WERI-Rb-1 (cell line): ENCODE measurements around the gene CDH24.
A peak's percentile ranks its signal among the peaks of the same experiment; 100 is the strongest.

Experiments
- DNase-seq: peaks from one replicate; pipeline ENCODE4 v3.0.0-alpha.2; 2020
- H3K27ac ChIP-seq: fragments of 250-450 bp; sonication (Bioruptor Pico); 2 replicates; pipeline ENCODE4 v1.5.1; 2020; ENCODE audit warnings: mild to moderate bottlenecking, moderate library complexity
- H3K27me3 ChIP-seq: fragments of 250-450 bp; sonication (Bioruptor Pico); 2 replicates; pipeline ENCODE4 v1.5.1; 2021; ENCODE audit warnings: mild to moderate bottlenecking, low read depth, moderate library complexity; ENCODE audit not compliant: insufficient read depth, severe bottlenecking
- H3K36me3 ChIP-seq: fragments of 250-450 bp; sonication (Bioruptor Pico); 2 replicates; pipeline ENCODE4 v1.5.1; 2020; ENCODE audit warnings: mild to moderate bottlenecking, moderate library complexity
- H3K4me3 ChIP-seq: 2 replicates; pipeline ENCODE4 v1.5.1; 2011; ENCODE audit warnings: low read depth, mild to moderate bottlenecking, control low read depth, low read length
- H3K9me3 ChIP-seq: fragments of 250-450 bp; sonication (Bioruptor Pico); 2 replicates; pipeline ENCODE4 v1.5.1; 2021; ENCODE audit warnings: mild to moderate bottlenecking, moderate library complexity; ENCODE audit not compliant: severe bottlenecking
- CTCF ChIP-seq: IDR thresholded peaks from 2 replicates; pipeline ENCODE4 v1.5.1; 2011; ENCODE audit warnings: low read depth, mild to moderate bottlenecking, control low read depth, inconsistent platforms, low read length

Gene CDH24

GRCh38 chr14:23023022-23023794, 34.1 kb downstream of the CDH24 start:
- Histone ChIP-seq H3K9me3 (no peaks in the 10 kb centered on the region), H3K36me3 (peaks cover 13% of the 10 kb centered on the region), H3K27ac (peak overlapping the region; percentile 93), H3K4me3 (no peak overlapping the region), H3K27me3 (no peaks in the 10 kb centered on the region)
- DNase-seq = peak; percentile 81
- TF ChIP-seq CTCF = no peak

- DNase-seq = no peak
- Histone ChIP-seq H3K27ac (peak overlapping the region; percentile 66), H3K36me3 (peaks cover 12% of the 10 kb centered on the region), H3K4me3 (no peak overlapping the region), H3K27me3 (no peaks in the 10 kb centered on the region), H3K9me3 (no peaks in the 10 kb centered on the region)
- no peak for TF ChIP-seq CTCF
These were observed 35.4 kb downstream of the CDH24 start for GRCh38 chr14:23021889-23022442.

- no peak for DNase-seq
- H3K27me3 ChIP-seq = no peaks in the 10 kb centered on the region
- H3K27ac ChIP-seq = peak overlapping the region; percentile 66
- H3K36me3 ChIP-seq = peaks cover 9% of the 10 kb centered on the region
- TF ChIP-seq CTCF = no peak
- H3K9me3 ChIP-seq = no peaks in the 10 kb centered on the region
- no peak overlapping the region for H3K4me3 ChIP-seq
These were observed 35.9 kb downstream of the CDH24 start for GRCh38 chr14:23021434-23021833.

- Histone ChIP-seq H3K9me3 (no peaks in the 10 kb centered on the region), H3K27ac (peak overlapping the region; percentile 66), H3K27me3 (no peaks in the 10 kb centered on the region), H3K4me3 (no peak overlapping the region), H3K36me3 (peaks cover under 1% of the 10 kb centered on the region)
- TF ChIP-seq CTCF = no peak
- DNase-seq = no peak
These were observed 36.9 kb downstream of the CDH24 start for GRCh38 chr14:23020143-23021128.

GRCh38 chr14:23018107-23018506, 39.2 kb downstream of the CDH24 start:
- H3K4me3 ChIP-seq = no peak overlapping the region
- H3K27me3 ChIP-seq = no peaks in the 10 kb centered on the region
- TF ChIP-seq CTCF = no peak
- H3K9me3 ChIP-seq = no peaks in the 10 kb centered on the region
- no peak for DNase-seq
- no peaks in the 10 kb centered on the region for H3K36me3 ChIP-seq
- H3K27ac ChIP-seq = no peak overlapping the region
